Fibroblast of mammary gland (primary cell): ENCODE data around the gene SRSF7.
"Not testable (repeated sequence)": the region's sequence is repeated elsewhere in the genome, so short reads cannot be mapped to it uniquely, and the experiment has no call there.

Experiments used
- DNase-seq: peaks from one replicate; pipeline ENCODE4 v3.0.0-alpha.2; 2010; ENCODE audit warnings: low read depth
- H3K4me3 ChIP-seq: 2 replicates; pipeline ENCODE4 v1.5.1; 2011; ENCODE audit warnings: low read depth, mild to moderate bottlenecking, low read length, moderate library complexity; ENCODE audit not compliant: control insufficient read depth
- TF ChIP-seq, protein P1 (sequence below): conservative IDR thresholded peaks from 2 replicates; pipeline ENCODE4 v1.5.1; 2011; ENCODE audit warnings: low read depth, low read length, inconsistent platforms; ENCODE audit not compliant: control insufficient read depth, insufficient read depth

The SRSF7 gene

DNA sequence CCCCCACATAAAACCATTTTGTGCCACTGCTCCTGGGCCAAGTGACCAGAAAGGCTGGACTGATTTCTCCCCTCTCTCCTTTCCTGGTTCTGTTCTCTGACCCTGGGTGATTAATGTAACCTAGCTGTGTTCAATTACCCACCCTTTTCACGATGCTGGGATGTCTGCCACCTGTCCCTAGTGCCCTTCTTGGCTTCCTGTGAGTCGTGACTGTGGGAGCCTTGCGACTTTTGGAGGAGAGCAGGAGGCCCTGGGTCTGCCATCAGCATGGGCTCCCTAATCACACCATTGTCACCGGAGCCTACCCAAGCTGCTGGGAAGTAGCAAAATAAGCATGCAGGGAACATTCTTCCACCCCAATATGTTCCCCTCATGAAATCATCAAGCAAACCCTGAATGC is 38.3 kb downstream of the SRSF7 start:
- no peak overlapping the region for H3K4me3 ChIP-seq
- peak; percentile 12 for DNase-seq
- TF ChIP-seq, protein P1, sequence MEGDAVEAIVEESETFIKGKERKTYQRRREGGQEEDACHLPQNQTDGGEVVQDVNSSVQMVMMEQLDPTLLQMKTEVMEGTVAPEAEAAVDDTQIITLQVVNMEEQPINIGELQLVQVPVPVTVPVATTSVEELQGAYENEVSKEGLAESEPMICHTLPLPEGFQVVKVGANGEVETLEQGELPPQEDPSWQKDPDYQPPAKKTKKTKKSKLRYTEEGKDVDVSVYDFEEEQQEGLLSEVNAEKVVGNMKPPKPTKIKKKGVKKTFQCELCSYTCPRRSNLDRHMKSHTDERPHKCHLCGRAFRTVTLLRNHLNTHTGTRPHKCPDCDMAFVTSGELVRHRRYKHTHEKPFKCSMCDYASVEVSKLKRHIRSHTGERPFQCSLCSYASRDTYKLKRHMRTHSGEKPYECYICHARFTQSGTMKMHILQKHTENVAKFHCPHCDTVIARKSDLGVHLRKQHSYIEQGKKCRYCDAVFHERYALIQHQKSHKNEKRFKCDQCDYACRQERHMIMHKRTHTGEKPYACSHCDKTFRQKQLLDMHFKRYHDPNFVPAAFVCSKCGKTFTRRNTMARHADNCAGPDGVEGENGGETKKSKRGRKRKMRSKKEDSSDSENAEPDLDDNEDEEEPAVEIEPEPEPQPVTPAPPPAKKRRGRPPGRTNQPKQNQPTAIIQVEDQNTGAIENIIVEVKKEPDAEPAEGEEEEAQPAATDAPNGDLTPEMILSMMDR, result no peak

DNA sequence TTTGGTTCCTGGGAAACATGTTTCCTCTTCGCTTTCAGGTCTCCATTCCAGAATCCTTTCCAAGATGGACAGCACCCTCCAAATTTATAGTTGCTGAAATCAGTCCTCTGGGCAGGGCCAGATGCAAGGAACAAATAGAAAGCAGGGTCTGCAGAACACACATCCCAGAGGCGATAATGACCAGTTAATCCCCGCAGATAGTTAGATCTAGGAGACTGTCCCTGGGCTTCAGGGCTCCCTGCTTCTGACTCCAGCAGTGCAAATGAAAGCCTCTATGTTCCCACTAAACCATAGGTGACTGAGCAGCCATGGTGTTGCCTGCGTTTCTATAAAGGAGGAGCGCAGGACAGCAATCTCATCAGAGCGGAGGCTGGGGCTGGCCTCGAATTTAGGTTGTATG is 38.7 kb downstream of the SRSF7 start:
- no peak for DNase-seq
- no peak overlapping the region for H3K4me3 ChIP-seq
- TF ChIP-seq, protein P1, result no peak

DNA sequence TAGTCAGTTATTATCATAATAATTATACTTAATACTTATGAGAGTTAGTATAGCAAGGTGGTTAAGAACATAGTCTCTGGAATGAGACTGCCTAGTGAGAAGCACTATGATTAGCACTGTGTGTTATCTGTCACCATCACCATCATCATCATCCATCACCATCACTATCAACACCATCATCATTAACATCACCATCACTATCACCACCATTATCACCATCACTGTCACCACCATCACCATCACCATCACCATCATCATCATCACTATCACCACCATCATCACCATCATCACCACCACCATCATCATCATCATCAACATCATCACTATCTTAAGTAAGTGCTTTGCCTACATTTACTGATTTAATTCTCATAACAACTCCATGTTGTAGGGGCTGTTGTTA is 39.6 kb downstream of the SRSF7 start:
- no peak overlapping the region for H3K4me3 ChIP-seq
- no peak for DNase-seq
- TF ChIP-seq, protein P1, result no peak

DNA sequence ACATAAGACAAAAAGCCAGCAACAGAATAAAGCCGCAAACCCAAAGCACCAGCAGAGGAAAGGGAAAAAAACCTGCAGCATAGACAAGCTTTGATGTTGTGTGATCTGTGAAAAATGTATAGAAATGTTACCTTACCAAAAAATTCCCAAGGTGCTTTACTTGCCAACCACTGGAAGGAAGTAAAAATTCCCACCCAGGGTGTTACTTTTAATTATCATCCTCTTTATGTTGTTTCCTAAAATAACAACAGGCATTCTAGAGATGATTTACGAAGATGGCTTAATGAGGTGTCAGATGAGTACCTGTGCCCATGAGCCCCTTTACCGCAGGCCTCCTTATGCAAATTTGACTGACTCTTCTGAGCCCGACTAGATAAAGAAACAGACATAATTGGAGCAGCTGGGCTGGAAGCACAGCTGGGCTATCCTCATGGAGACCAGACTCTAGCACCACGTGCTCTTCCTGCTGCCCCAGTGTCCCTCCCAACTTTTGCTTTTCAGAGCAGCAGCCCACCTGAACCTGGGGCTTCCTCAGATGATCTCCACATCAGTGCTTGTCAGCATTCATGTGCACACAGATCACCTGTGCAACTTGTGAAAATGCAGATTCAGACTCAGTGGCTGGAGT is 41.5 kb downstream of the SRSF7 start:
- TF ChIP-seq, protein P1, result no peak
- H3K4me3 ChIP-seq, result no peak overlapping the region
- no peak for DNase-seq

DNA sequence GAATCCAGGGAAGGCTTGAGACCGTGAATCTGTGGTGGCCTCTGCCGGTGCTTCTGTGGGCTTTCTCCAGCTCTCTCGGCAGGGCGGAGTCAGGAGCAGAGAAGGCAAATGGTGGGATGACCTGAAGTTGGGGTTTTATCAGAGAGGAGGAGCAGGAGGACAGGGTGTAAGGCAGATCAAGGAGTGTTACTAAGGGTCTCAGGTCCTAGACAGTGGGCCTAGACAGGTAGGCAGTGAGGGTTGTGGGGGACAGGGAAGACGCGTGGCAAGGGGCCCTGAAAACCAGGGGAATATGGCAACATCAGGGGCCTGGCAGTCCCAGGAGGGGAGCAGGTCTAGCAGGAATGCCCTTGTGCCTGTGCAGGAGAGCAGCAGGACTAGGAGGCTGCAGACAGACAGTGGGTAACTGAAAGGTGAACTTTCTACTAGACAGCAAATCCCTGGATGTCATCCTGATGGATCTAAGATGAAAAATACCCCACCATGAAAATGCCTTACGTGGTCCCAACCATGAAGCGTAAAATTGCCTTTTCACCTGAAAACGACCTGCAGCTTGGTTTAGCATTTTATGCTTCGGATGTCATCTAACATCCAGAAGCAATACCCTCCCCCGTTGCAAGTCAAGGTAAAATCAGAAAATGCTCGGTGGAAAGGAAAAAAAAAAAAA is 42.1 kb downstream of the SRSF7 start:
- TF ChIP-seq, protein P1, result no peak
- no peak for DNase-seq
- no peak overlapping the region for H3K4me3 ChIP-seq

DNA sequence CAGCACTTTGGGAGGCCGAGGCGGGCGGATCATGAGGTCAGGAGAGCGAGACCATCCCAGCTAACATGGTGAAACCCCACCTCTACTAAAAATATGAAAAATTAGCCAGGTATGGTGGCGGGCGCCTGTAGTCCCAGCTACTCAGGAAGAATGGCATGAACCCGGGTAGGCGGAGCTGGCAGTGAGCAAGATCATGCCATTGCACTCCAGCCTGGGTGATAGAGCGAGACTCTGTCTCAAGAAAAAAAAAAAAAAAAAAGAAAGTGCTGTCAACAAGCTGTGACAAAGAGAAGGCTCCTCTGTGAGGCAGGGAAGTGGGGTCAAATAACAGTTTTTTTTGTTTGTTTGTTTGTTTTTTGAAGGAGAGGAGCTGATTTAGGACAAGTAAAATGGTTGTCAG is 42.7 kb downstream of the SRSF7 start:
- DNase-seq, H3K4me3 ChIP-seq: not testable (repeated sequence)

DNA sequence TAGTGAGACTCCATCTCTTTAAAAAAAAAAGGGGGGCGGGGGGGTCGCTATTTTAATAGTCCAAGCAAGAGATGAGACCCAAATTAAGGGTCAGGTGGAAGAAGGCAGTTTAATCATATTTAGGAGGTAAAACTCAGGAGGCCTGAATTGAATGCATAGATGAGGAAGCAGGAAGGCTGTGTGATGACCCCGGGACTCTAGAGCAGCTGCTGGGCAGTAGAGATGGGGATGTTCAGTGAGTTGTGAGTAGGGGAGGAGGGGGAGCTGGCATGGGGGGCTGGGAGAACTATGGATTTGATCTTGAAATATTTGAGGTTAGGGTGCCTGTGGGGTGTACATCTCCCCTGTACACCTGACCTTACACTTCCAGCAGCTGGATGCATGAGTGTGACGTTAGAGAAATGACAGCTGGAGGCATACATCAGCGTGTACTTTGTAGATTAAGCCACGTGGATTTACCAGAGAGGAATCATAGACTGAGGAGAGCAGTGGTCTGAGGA is 44.3 kb downstream of the SRSF7 start:
- TF ChIP-seq, protein P1, result no peak
- no peak overlapping the region for H3K4me3 ChIP-seq
- no peak for DNase-seq
